IPS-11a (cell line): ENCODE measurements around the gene MYO5C.

Experiments
- H3K4me3 ChIP-seq: one replicate; pipeline ENCODE4 v1.5.1; 2013; ENCODE audit warnings: low read depth, low read length, control low read depth

MYO5C gene

DNA sequence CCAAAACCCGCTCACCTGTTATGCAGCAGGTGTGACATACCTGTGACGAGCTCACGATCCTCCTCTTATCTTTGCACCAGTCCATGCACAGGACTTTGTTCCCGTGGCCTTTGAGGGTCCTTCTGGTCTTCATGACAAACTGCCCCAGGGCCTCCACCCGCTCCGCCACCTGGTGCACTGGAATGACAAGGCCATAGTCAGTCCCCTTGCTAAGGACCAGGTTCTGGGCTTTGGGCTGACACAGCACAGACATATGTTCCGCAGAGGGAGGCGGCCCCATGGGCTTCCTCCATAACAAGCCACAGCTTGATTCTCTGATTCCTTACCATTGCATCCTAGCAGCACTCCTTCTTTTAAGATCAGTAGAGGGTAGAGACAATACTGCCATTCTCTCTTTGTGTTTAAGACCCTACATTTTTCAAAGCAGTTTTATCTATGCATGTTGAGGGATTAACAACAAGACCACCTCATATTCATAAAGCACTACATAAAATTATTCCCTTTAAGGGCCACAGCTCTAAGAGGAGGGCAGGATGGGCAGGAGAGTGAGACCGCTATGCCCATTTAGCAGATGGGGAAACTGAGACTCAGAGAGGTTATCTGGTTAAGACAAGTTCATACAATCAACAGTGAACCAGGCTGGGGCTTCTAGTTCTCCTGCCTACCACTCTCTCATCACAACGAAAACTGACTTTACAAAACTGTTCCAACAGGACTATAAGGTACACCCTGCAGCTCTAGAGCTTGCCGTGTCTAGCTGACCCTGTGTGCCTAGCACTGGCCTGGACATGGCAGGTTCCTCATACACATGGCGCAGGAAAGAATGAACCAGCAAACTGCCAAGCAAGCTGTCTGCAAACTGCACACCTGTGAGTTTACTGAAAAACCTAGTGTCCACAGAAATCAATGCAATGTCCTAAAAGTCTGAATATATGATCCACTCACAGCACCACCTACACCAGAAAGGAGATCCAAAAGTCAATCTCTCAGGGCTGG, 141.4 kb downstream of the MYO5C start:
- no peak overlapping the region for H3K4me3 ChIP-seq

DNA sequence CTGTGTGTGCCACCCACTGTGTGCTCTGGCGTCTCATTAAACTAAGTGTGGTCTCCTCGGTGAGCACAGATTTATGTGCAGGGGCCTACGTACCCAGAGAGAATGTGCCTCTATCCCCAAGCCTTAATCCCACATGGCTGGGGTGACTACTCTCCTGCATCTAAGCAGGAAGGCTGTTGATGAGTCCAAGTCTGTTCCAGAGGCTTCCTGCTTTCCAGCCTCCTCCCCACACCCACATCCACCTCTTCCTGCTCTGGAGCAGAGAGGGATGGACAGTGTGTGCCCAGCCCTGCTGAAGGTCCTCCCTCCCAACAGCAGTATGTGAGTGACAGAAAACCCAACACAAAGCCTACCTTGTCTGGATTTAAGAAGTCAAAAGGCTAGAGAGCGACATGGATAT, 144.3 kb downstream of the MYO5C start:
- H3K4me3 ChIP-seq = no peak overlapping the region

DNA sequence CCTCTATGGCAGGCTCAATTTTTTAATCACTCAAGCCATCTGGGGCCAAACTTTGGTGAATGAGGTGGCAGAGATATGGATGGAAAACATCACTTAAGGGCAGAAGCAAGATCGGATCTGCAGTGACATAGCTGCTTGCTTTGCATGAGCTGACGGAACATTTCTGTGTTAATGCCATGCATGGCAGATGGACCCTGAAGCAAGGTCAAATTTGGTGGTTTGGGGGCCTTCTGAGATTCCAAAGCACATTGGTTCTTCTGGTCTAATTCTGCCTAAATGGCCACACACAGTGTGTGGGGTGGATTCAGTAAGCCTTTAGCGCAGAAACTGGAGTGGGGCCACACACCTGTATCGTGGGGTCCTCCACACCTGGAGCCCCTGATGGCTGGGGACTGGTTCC, 144.7 kb downstream of the MYO5C start:
- no peak overlapping the region for H3K4me3 ChIP-seq

DNA sequence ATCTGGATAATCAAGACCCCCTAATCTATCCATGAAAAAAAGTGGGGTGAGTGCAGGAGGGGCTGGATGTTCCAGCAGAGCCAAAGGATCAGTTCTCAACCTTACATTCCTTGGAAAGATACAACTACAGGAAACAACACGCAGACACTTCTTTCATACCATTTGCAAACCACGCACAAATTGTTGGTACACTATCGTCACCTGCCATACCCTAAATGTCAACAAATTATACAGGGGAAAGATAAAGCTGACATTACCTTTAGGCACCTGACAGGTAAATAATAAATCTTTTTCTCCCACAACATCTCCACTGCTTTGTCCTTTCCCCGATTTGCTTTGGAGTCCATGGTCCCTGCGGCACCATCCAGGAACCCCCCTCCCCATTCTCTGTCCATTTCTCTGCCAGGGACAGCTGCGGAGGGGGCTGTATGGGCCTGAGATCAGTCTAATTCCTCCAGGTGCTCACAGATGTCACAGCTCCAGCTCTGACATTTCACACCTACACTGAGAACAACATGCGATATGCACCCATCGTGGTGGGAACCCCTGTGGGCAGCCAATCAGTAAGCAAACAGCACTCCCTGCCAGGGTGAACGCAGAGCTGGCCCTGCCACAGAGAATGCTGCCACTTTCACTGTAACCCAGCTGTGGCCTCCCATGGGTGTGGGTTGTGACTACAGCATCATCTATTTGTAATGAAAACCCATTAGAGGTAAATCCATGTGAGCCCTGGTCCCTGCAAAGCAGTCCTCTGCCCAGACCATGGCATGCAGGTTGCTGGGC, 145.4 kb downstream of the MYO5C start:
- H3K4me3 ChIP-seq = no peak overlapping the region

DNA sequence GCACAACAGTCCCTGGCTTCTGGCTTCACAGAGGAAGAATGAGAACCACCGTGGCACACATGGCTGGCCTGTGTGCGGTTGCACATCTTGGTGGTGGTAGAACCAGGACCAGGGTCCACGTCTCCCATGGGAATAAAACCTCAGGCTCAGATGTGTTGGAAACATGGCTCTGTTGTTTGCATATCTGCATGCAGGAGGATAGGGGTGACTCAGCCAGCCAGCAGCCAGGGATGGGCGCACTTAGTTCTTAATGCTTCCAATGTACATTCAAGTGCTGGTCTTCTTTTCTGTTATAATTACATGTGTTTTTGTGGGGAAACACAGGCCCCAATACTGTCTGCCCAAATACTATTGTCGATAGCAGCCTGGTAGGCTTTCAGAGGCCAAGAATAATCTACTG, 147.2 kb downstream of the MYO5C start:
- no peak overlapping the region for H3K4me3 ChIP-seq

DNA sequence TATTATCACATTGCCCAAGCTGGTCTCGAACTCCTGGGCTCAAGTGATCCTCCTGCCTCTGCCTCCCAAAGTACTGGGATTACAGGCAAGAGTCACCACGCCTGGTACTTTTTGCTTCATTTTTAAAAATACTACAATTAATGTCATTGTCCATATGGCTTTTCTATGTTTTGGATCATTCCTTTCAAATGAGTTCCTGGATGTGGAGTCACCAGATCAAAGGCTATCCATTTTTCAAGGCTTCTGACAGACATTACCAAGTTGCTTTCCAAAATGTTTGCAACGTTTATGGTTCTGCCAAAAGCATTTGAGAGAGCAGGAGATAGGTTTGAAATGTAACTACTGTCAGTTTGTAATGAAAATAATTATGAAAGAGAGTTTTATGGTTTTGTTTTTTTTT, 148.8 kb downstream of the MYO5C start:
- H3K4me3 ChIP-seq = no peak overlapping the region

DNA sequence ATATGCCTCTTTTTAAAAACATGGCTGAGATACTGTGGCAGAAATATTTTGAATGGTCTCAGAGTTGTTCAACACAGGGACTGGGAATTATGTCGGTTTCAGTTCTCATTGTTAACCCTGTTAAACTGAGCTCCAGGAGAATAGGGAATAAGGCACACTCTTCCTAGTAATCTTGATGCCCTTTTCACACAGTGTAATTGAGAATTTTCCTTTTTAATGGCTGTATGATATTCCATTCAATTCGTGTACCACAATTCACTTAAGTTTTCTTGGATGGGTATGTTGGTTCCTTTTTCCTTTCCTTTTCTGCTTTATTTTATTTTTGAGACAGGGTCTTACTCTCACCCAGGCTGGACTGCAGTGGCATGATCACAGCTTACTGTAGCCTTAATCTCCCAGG, 149.3 kb downstream of the MYO5C start:
- H3K4me3 ChIP-seq = no peak overlapping the region

DNA sequence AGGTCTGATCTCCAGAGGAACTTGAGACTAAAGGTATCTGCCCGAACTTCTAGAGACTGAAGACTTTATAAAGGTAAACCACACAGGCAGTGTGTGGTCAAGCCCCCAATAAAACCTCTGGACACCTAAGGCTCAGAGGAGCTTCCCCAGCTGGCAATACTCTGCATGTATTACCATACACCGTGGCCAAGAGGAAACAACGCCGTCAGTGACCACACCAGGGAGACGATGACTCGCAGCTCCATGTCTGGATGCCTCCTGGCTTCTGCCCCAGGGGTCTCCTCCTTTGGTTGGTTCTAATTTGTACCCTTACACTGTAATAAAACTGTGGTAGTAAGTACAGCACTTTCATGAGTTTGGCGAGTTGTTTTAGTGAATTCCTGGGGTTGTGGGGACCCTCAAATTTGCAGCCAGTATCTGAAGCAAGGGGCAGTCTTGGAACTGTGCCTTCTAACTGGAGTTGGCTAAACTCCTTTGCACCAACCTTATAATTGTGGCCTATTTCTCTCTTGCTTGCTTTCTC, 150.9 kb downstream of the MYO5C start:
- no peak overlapping the region for H3K4me3 ChIP-seq

DNA sequence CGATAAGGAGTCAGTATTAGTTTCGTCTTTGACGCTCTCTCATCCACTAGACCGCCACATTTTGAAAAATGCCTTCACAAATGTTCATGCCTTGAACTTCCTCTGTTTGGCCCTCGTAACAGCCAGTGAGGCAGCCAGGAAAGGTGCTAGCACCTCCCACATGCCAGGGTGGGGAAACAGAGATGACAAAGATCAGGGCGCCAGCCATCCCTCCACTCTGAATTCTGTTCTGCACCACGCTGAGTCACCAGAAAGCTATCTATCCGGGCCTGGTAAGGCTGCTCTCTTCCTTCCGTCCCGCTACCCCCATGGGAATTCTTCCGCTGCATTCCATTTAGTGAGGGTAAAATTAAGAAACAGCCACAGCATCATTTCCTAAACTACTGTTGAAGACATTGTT, 151.7 kb downstream of the MYO5C start:
- no peak overlapping the region for H3K4me3 ChIP-seq
